Heart left ventricle (tissue), 13 donors: ENCODE results near the gene C7orf25.

Experiments
- POLR2A ChIP-seq, 2 donors: fragments of 450-650 bp; IDR thresholded peaks; one replicate each; pipeline ENCODE4 v1.6.1; 2017; ENCODE audit warnings: antibody characterized with exemption in 2 of 2, mild to moderate bottlenecking in 2 of 2, moderate library complexity in 2 of 2
- TF ChIP-seq, protein P1 (sequence below), 12 donors: fragments of 200-600 bp; sonication (generic) in 4 of 12; IDR thresholded peaks; one replicate each; pipeline versions ENCODE4 v1.5.0 to v1.8.0; 2018 to 2022; ENCODE audit warnings: antibody characterized with exemption in 12 of 12, mild to moderate bottlenecking in 5 of 12
- donor health status: ischemic (EF 13 %, LVEDD 7.1; RV severe dilation, severe dysfunction).
- donor health status: DM: no; HTN: yes; CAD: no.
- donor health status: DM: no; HTN: no; CAD: no.
- donor health status: ischemic (EF 25% LVEDD 6.9; RV normal size, moderate dysfunction).
- donor health status: ischemic (EF 25% LVEDD 5.7; RV mildly dilated, moderate dysfunction).
- donor health status: ischemic (EF 35%, LVEDD 5.7; RV mildly dilated, moderate dysfunction).
- donor health status: nonischemic (EF 11% LVEDD 7.7; RV severe dilation, severe dysfunction).
- donor health status: DM: yes; HTN: yes; CAD: no.
- donor health status: PGD.
- donor health status: ischemic (EF 29% LVEDD 5.4; RV normal size, mild dysfunction).
- donor health status: nonischemic (EF 23%, LVEDD 6.1; RV moderate dilation, normal function).

DNA sequence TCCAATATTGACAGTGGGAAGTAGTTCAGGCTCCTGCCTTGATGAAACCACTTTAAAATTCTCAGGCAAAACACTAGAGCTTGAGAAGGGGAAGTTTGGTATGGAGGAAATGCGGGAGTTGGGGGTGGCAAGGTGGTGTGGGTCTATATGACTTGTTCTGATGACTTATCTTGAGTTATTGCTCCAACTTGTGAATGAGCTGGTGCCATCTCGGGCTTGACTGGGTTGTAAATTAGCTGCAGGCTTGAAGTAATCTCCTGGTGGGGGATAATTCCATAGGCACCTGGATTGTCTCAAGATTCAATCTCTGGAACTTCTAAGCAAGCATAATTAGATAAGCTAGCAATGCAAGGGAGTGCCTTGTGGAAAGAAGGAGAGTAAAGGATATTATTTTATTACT, 49.3 kb upstream of the C7orf25 start:
- TF ChIP-seq, protein P1, sequence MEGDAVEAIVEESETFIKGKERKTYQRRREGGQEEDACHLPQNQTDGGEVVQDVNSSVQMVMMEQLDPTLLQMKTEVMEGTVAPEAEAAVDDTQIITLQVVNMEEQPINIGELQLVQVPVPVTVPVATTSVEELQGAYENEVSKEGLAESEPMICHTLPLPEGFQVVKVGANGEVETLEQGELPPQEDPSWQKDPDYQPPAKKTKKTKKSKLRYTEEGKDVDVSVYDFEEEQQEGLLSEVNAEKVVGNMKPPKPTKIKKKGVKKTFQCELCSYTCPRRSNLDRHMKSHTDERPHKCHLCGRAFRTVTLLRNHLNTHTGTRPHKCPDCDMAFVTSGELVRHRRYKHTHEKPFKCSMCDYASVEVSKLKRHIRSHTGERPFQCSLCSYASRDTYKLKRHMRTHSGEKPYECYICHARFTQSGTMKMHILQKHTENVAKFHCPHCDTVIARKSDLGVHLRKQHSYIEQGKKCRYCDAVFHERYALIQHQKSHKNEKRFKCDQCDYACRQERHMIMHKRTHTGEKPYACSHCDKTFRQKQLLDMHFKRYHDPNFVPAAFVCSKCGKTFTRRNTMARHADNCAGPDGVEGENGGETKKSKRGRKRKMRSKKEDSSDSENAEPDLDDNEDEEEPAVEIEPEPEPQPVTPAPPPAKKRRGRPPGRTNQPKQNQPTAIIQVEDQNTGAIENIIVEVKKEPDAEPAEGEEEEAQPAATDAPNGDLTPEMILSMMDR (IDR thresholded peaks at IDR 0.05), result no peak
- TF ChIP-seq POLR2A (IDR thresholded peaks at IDR 0.05), result no peak
